HG03060 (cell line): Measurements from ENCODE around the gene CEP162.
"Not testable (repeated sequence)": the region's sequence is repeated elsewhere in the genome, so short reads cannot be mapped to it uniquely, and the experiment has no call there.

Experiments
- ATAC-seq: cut with Tn5 transposase; IDR thresholded peaks from one replicate; pipeline ENCODE4 v1.9.1; 2021; ENCODE audit warnings: low read depth, moderate number of reproducible peaks; ENCODE audit not compliant: unreplicated experiment

CEP162 gene

DNA sequence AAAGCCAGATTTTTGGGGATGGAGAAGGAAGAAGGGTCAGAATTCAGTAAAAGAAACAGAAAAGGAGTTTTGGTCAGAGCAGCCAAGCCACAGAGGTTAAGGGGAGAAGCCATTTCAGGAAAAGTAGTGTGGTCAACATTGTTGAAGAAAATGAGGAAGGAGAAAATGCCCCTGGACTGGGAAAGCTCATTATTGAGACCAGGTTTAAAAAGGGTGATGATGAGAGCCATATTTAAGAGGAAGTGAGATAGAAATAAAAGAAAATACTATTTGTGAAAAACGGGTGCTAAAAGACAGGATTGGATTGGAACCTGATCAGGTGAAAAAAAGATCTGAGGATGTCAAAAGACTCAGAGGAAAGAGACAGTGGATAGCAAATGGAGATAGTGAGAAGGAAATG, 75.8 kb downstream of the CEP162 start:
- no peak for ATAC-seq

DNA sequence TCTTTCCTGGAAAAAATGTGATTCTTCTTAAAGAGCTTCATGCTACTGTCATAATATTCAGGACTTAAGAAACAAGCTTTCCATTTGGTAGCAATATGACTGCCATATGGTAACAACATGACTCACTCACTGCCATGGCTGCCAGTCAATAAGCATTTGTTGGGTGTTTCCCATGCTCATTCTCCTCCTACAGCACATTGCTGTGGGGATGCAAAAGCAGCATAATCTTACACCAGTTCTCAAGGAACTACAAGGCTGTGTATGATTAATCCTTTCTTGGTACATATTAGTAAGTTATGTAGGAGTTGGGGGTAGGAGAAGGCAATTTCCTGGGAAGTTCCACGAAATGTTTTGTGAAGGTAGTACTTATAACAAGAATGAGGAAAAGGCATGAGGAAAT, 76.7 kb downstream of the CEP162 start:
- ATAC-seq: no peak

DNA sequence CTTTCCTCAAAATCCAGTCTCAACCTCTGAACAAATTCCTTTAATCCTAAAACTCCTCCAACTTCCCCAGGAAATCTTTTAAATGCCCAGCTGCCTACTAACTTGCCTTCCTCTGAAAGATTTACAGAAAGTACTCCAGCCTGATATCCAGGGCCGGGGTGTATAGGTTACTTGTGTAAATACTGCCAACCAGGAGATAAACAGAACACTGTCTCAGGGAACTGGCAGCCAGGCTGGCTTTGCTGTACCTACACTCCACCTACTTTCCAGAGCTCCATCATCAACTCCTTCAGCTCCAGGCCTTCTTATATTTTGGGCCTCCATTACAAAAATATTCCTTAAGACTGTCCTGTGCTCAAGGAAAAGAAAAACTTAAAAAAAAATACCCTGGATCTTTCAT, 85.9 kb downstream of the CEP162 start:
- ATAC-seq: no peak

DNA sequence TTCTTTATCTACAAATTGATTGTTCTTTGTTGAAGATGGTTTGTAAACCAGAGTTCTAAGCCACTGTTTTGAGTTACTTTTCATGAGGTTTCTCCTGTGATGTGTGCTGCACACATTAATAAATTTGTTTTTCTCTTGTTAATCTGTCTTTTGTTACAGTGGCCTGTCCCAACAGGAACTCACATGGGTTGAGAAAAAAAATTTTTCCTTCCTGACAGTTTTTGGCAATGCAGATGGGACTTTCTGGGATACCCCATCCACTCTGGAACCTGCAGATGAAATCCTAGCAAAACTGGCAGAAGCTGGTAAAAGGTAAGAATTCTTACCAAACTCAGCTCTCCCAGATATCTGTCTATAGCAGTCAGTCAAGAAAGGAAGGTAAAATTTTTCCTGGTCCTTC, 88.1 kb downstream of the CEP162 start:
- ATAC-seq: no peak

DNA sequence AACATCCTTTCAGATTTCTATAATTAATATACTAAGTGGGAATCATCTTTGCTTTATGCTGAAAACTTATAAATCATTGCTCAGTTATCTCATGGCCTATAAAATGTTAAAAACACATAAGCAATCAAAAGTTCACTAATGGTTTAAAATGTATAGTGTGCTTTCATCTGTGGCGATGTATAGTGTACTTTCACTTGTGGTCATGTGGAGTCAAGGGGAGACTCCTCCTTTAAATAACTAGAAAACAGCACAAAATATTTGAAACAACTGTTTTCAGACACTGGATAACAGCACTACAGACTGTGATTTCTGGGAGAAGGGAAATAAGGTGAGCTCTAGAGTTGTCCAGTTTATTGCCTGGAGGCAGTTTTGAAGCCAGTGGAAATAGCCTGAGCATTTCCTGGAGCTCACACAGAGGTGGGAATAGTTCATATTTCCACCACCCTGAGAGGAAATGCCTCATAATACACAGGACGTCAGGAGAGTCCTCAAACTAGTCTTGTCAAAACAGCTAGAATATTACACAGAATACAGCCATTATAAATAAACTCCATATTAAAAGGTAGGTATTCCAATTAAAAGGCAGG, 89.4 kb downstream of the CEP162 start:
- ATAC-seq: no peak

DNA sequence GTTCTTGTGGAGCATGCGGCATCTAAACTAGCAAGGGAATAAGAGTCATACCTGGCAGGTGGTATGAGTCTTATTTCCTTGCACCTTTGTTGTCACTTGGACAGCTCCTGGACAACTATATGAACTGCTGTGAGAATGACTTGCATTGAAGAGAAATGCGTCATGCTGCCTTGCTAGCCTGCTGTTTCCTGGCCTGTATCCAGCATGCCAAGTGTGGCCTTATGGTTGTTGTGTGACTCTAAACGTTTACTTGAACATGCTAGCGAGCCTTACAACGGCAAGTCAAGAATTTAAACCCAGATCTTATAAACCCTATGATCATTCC, 90.4 kb downstream of the CEP162 start:
- no peak for ATAC-seq

DNA sequence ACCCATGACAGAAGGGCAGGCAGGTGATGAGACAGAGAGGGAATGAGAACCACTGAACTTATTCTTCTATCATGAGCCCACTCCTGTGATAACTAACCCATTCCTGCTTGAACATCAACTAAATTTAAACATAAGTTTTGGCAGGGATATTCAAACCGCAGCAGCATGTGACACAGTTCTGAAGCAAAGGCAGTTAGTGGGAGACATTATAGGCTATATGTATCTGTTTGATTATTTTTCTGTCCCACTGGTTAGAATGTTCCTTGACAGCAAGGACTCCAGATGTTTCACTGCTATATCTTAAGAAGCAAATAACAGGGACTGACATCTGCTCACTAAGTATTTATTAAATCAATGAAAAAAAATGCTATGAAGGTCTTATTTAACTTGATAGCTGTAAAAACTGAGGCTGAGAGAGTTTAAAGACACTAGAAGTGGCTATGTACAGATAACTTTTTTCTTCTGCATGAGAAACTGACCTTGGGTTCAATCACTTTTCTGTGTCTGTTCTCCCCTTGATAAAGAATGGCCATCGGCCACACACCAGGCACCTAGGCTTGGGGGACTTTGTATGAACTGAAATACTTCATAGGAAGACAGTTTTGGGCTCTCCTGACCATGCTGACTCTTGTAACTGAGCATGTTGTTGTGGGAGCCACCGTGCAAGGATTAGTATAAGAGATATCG, 90.9 kb downstream of the CEP162 start:
- ATAC-seq: no peak

DNA sequence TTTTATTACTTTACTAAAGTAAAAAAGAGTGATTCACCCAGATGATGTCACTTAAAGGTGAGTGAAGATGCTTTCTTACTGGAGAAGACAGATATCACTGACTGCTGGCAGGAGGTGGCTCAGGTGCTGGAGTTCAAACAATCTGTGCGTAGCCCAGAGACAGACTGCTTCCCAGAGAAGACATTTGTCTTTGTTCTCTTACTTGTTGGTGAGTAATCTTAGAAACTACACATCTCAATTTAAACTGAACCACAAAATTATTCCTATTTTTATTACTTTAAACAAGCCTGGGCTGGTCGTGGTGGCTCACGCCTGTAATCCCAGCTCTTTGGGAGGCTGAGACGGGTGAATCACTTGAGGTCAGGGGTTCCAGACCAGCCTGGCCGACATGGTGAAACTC, 92.2 kb downstream of the CEP162 start:
- ATAC-seq: no peak

DNA sequence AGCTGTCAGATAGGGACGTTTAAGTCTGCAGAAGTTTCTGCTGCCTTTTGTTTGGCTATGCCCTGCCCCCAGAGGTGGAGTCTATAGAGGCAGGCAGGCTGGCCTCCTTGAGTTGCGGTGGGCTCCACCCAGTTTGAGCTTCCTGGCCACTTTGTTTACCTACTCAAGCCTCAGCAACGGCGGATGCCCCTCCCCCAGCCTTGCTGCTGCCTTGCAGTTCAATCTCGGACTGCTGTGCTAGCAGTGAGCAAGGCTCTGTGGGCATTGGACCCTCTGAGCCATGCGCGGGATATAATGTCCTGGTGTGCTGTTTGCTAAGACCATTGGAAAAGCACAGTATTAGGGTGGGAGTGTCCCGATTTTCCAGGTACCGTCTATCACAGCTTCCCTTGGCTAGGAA, 94.1 kb downstream of the CEP162 start:
- not testable (repeated sequence) for ATAC-seq

DNA sequence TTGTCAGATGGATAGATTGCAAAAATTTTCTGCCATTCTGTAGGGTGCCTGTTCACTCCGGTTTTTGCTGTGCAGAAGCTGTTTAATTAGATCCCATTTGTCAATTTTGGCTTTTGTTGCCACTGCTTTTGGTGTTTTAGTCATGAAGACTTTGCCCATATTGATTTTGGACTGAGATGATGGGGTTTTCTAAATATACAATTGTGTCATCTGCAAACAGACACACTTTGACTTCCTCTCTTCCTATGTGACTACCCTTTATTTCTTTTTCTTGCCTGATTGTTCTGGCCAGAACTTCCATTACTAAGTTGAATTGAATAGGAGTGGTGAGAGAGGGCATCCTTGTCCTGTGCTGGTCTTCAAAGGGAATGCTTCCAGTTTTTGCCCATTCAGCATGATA, 97.9 kb downstream of the CEP162 start:
- ATAC-seq: not testable (repeated sequence)

DNA sequence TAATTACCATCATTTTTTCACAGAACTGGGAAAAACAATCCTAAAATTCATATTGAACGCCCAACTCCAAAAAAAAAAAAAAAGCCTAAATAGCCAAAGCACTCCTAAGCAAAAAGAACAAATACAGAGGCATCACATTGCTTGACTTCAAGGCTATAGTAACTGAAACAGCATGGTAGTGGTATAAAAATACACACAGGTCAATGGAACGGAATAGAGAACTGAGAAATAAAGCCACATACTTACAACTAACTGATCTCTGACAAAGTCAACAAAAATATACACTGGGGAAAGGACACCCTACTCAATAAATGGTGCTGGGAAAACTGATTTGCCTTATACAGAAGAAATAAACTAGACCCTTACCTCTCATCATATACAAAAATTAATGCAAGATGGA, 104.3 kb downstream of the CEP162 start:
- no peak for ATAC-seq

DNA sequence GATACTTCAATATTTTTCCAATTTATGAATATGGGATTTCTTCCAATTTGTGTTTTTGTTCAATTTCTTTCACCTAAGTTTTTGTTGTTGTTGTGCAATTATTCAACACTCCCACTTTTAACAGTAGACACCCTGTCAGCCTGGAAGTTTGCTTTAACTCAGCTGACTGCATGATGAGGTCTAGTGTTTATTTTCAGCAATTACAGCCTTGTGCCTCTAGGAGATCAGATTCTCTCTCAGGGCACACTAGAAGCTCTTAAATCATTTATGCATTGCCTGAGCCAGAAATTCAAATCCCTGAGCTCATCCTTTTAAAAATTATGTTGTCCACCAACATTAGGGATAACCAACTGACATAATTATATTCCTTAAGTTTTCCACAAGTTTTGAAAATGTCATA, 108.2 kb downstream of the CEP162 start:
- no peak for ATAC-seq

DNA sequence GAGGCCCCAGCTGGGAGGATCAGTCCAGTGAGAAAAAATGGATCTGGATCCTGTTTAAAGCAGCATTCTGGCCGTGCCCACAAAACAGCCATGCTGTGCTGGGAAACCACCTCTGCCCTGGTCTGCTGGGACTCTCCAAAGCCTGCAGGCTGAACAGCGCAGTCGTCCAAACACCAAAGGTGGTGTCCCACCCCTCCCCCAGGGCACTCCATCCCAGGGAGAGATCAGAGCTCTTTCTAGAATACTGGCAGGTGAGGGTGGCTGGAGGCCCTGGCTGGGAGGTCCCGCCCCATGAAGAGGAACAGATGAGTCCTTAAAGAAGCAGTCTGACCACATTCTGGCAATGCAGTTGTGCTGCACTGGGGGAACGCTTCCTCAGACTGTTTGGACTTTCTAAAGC, 109.3 kb downstream of the CEP162 start:
- no peak for ATAC-seq

DNA sequence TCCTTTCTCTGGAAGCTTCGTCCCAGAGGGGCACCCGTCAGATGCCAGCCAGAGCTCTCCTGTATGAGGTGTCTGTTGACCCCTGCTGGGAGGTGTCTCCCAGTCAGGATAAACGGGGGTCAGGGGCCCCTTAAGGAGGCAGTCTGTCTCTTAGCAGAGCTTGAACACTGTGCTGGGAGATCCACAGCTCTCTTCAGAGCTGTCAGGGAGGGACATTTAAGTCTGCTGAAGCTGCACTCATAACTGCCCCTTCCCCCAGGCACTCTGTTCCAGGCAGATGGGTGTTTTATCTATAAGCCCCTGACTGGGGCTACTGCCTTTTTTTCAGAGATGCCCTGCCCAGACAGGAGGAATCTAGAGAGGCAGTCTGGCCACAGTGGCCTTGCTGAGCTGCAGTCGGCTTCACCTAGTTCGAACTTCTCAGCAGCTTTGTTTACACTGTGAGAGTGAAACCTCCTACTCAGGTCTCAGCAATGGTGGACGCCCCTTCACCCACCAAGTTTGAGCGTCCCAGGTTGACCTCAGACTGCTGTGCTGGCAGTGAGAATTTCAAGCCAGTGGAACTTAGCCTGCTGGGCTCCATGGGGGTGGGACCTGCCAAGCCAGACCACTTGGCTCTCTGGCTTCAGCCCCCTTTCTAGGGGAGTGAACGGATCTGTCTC, 112.4 kb downstream of the CEP162 start:
- not testable (repeated sequence) for ATAC-seq

DNA sequence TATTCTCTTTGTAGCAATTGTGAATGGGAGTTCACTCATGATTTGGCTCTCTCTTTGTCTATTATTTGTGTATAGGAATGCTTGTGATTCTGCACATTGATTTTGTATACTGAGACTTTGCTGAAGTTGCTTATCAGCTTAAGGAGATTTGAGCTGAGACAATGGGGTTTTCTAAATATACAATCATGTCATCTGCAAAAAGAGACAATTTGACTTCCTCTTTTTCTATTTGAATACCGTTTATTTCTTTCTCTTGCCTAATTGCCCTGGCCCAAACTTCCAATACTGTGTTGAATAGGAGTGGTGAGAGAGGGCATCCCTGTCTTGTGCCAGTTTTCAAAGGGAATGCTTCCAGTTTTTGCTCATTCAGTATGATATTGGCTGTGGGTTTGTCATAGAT, 116.1 kb downstream of the CEP162 start:
- not testable (repeated sequence) for ATAC-seq

DNA sequence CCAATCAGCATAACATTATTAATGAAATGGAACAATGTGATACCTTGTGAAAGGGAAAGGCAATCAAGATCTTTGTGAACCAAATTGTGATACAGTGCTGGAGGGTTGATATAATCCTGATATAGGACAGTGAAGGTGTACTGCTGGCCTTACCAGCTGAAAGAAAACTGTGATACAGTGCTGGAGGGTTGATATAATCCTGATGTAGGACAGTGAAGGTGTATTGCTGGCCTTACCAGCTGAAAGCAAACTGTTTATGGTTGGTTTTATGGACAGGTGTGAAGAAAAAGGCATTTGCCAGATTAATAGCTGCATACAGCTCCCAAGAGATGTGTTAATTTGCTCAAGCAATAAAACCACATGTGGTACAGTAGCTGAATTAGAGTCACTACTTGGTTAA, 119.9 kb downstream of the CEP162 start:
- no peak for ATAC-seq

DNA sequence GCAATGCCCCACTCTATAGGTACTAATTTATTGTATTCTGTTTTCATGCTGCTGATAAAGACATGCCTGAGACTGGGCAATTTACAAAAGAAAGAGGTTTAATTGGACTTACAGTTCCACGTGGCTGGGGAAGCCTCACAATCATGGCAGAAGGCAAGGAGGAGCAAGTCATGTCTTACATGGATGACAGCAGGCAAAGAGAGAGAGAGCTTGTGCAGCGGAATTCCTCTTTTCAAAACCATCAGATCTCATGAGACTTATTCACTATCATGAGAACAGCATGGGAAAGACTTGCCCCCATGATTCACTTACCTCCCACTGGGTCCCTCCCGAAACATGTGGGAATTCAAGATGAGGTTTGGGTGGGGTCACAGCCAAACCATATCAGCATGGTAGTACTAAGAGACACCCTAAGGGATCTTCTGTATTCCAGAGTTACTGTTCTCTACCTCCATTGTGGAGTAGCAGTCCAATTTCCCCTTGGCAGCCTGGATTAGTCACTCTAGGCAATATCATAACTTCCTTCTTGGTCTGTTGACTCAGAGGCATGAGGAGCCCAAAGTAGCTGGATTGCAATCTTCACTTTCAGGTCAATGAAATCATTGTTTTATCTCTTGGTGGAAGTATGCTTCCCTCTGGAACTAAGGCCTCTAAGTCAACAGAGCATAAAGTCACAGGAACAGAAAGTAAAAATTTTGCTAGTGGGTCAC, 122.1 kb downstream of the CEP162 start:
- not testable (repeated sequence) for ATAC-seq

DNA sequence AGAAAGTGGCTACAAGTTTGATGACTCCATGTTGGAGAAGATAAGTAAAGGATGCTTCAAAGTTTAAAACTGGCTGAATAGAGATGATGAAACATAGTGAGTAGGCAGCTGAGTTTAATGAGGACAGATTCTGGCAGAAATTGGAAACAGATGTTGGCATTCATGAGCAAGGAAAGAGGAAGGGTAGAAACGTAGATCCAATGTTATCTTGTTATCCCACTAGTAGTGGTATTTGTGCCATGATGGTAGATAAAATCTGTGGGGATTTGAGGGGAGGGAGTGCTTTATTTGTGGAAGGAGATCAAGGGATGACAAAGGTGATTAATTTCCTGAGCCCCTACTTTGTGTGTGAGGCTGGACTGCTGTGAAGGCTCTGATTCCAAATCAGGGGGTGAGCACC, 124.4 kb downstream of the CEP162 start:
- no peak for ATAC-seq

DNA sequence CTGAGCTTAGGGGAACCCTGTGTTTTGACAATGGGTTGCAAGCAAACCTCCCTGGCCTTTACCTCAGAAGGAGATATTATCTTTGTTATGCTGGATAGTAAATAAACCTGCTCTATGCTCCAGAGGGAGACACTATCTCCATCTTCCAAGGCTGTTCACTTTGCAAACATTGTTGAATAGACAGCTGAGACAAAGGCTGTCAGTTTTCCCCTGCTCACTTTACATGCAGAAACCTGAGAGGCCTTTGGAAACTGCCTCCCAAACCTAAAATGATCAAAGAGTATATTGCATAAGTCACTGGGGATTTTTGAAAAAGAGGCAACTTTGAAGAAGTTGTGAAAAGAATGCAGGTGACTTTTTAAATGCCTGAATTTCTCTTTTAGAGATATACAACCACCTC, 132.3 kb downstream of the CEP162 start:
- no peak for ATAC-seq

DNA sequence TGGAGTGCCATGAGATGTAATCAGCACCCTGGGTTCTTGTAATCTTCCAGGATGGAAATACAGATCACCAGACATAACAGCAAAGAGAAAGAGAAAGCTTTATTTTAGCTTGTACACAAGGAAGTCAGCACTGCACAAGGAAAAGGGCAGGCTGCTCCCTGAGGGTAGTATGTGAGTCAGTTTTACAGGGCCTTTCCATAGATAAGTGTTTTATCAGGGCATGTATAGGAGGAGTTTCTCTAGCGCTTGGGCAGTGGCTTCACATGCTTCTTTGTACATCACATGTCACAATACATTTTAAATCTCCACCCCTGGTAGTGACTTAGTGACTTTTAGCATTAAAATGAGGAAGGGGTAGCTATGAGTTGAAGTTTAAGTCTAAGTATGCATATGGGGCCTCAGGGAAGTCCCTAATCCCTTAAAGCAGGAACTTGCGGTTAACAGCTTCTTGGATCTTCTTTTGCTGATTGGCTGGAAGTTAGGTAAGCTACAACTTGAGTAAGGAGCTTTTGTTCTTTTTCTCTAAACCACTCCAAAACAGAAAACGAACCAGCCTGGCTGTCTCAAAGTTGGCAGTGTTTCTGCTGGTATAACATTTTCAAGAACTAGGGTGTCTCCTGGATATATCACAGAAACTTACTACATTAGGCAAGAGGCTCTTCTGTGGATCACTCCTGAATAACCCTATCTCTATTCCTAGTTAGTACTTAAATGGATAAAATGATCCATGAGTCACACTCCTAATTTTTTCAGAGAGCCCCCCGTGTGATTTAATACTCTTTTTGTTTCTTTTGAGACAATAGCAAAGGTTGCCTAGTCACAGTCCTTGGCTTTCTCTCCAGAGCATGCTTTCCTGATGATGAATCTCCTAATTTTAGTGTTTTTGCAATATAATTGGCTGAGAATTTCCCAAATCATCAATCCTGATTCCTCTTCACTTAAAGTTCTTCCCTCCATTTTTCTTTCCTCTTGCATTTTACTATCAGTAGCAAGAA, 133.7 kb downstream of the CEP162 start:
- no peak for ATAC-seq
